Measurements from ENCODE around the gene KCNIP3.
A peak's percentile ranks its signal among the peaks of the same experiment; 100 is the strongest.

Gene KCNIP3

GRCh38 chr2:95314598-95314963, 17.4 kb downstream of the KCNIP3 start:
- DNase-seq (ENCODE audit: low spot score) = peak; percentile 72

GRCh38 chr2:95314964-95315611, 17.9 kb downstream of the KCNIP3 start:
- peak; percentile 63 for DNase-seq (ENCODE audit: low spot score)

- no peak for DNase-seq (ENCODE audit: low spot score)
Observed at GRCh38 chr2:95315801-95316411, 18.8 kb downstream of the KCNIP3 start.

GRCh38 chr2:95316466-95317122, 19.4 kb downstream of the KCNIP3 start:
- no peak for DNase-seq (ENCODE audit: low spot score)

- no peak for DNase-seq (ENCODE audit: low spot score)
Observed at GRCh38 chr2:95317123-95317500, 20.0 kb downstream of the KCNIP3 start.

GRCh38 chr2:95317665-95318425, 20.7 kb downstream of the KCNIP3 start:
- no peak for DNase-seq (ENCODE audit: low spot score)

- no peak for DNase-seq (ENCODE audit: low spot score)
Observed at GRCh38 chr2:95318431-95319220, 21.5 kb downstream of the KCNIP3 start.

- no peak for DNase-seq (ENCODE audit: low spot score)
Observed at GRCh38 chr2:95319481-95320343, 22.6 kb downstream of the KCNIP3 start.

GRCh38 chr2:95320344-95320712, 23.2 kb downstream of the KCNIP3 start:
- DNase-seq (ENCODE audit: low spot score) = no peak

GRCh38 chr2:95320986-95321767, 24.0 kb downstream of the KCNIP3 start:
- no peak for DNase-seq (ENCODE audit: low spot score)

GRCh38 chr2:95323347-95324155, 26.4 kb downstream of the KCNIP3 start:
- peak; percentile 67 for DNase-seq (ENCODE audit: low spot score)

GRCh38 chr2:95325026-95325425, 27.9 kb downstream of the KCNIP3 start:
- DNase-seq (ENCODE audit: low spot score) = no peak

- no peak for DNase-seq (ENCODE audit: low spot score)
Observed at GRCh38 chr2:95325590-95326432, 28.7 kb downstream of the KCNIP3 start.

GRCh38 chr2:95326433-95327140, 29.4 kb downstream of the KCNIP3 start:
- DNase-seq (ENCODE audit: low spot score) = no peak

- no peak for DNase-seq (ENCODE audit: low spot score)
Observed at GRCh38 chr2:95327861-95328260, 30.7 kb downstream of the KCNIP3 start.

- no peak for DNase-seq (ENCODE audit: low spot score)
Observed at GRCh38 chr2:95328358-95329125, 31.4 kb downstream of the KCNIP3 start.

- DNase-seq (ENCODE audit: low spot score) = no peak
Observed at GRCh38 chr2:95329401-95329800, 32.3 kb downstream of the KCNIP3 start.
